ENCODE measurements around the gene ATP5MC2.
A peak's percentile ranks its signal among the peaks of the same experiment; 100 is the strongest.

The ATP5MC2 gene

GRCh38 chr12:53618275-53618674 lies 57.6 kb downstream of the ATP5MC2 start:
- peak overlapping the region; percentile 6; the same call in 1 of the 2 replicates for H3K4me3 ChIP-seq (ENCODE audit: low read depth, low read length)
- no peak for DNase-seq (ENCODE audit: low read depth)
- no peak for TF ChIP-seq CTCF (IDR thresholded peaks at IDR 0.05; ENCODE audit: control insufficient read depth, extremely low read depth, insufficient read depth)

GRCh38 chr12:53617700-53618099 lies 58.2 kb downstream of the ATP5MC2 start:
- TF ChIP-seq CTCF (IDR thresholded peaks at IDR 0.05; ENCODE audit: control insufficient read depth, extremely low read depth, insufficient read depth) = no peak
- no peak for DNase-seq (ENCODE audit: low read depth)
- no peak overlapping the region; the same call in 1 of the 2 replicates for H3K4me3 ChIP-seq (ENCODE audit: low read depth, low read length)

GRCh38 chr12:53616950-53617349 lies 58.9 kb downstream of the ATP5MC2 start:
- H3K4me3 ChIP-seq (ENCODE audit: low read depth, low read length) = no peak overlapping the region
- DNase-seq (ENCODE audit: low read depth) = no peak
- TF ChIP-seq CTCF (IDR thresholded peaks at IDR 0.05; ENCODE audit: control insufficient read depth, extremely low read depth, insufficient read depth) = no peak
